Measurements from ENCODE around the gene IGSF5.
"Not testable (repeated sequence)": the region's sequence is repeated elsewhere in the genome, so short reads cannot be mapped to it uniquely, and the experiment has no call there.

The IGSF5 gene

GRCh38 chr21:39726133-39726532 lies 18.9 kb upstream of the IGSF5 start:
- TF ChIP-seq GATA1 (IDR thresholded peaks at IDR 0.05; ENCODE audit: low read depth, low read length) (no peak), POLR2A (IDR thresholded peaks at IDR 0.05; ENCODE audit: low read length) (no peak)

GRCh38 chr21:39727401-39728120 lies 17.4 kb upstream of the IGSF5 start:
- no peak for TF ChIP-seq GATA1 (IDR thresholded peaks at IDR 0.05; ENCODE audit: low read depth, low read length)
- TF ChIP-seq POLR2A (IDR thresholded peaks at IDR 0.05; ENCODE audit: low read length): no peak
- no peak for DNase-seq

More at GRCh38 chr21:39726133-39726532, 18.9 kb upstream of the IGSF5 start:
- DNase-seq: no peak

- TF ChIP-seq GATA1 (IDR thresholded peaks at IDR 0.05; ENCODE audit: low read depth, low read length): no peak
- TF ChIP-seq POLR2A (IDR thresholded peaks at IDR 0.05; ENCODE audit: low read length): no peak
- no peak for DNase-seq
Measured at GRCh38 chr21:39728341-39728740, 16.6 kb upstream of the IGSF5 start.

- TF ChIP-seq POLR2A (IDR thresholded peaks at IDR 0.05; ENCODE audit: low read length) (no peak), GATA1 (IDR thresholded peaks at IDR 0.05; ENCODE audit: low read depth, low read length) (no peak)
- no peak for DNase-seq
Measured at GRCh38 chr21:39730418-39731157, 14.4 kb upstream of the IGSF5 start.

GRCh38 chr21:39736716-39737115 lies 8.3 kb upstream of the IGSF5 start:
- TF ChIP-seq GATA1 (IDR thresholded peaks at IDR 0.05; ENCODE audit: low read depth, low read length) (no peak), POLR2A (IDR thresholded peaks at IDR 0.05; ENCODE audit: low read length) (no peak)
- DNase-seq: no peak

- no peak for TF ChIP-seq POLR2A (IDR thresholded peaks at IDR 0.05; ENCODE audit: low read length)
- TF ChIP-seq GATA1 (IDR thresholded peaks at IDR 0.05; ENCODE audit: low read depth, low read length): no peak
- no peak for DNase-seq
Measured at GRCh38 chr21:39737376-39738000, 7.5 kb upstream of the IGSF5 start.

- no peak for DNase-seq
- TF ChIP-seq POLR2A (IDR thresholded peaks at IDR 0.05; ENCODE audit: low read length) (no peak), GATA1 (IDR thresholded peaks at IDR 0.05; ENCODE audit: low read depth, low read length) (no peak)
Measured at GRCh38 chr21:39738566-39738965, 6.4 kb upstream of the IGSF5 start.

- not testable (repeated sequence) for DNase-seq
Measured at GRCh38 chr21:39739531-39739930, 5.5 kb upstream of the IGSF5 start.

GRCh38 chr21:39742561-39742960 lies 2.4 kb upstream of the IGSF5 start:
- not testable (repeated sequence) for DNase-seq

GRCh38 chr21:39745332-39745731 lies 349 bp downstream of the IGSF5 start:
- DNase-seq: not testable (repeated sequence)

GRCh38 chr21:39750670-39751069 lies 5.7 kb downstream of the IGSF5 start:
- DNase-seq: no peak
- TF ChIP-seq POLR2A (IDR thresholded peaks at IDR 0.05; ENCODE audit: low read length) (no peak), GATA1 (IDR thresholded peaks at IDR 0.05; ENCODE audit: low read depth, low read length) (no peak)

GRCh38 chr21:39754811-39755210 lies 9.8 kb downstream of the IGSF5 start:
- no peak for DNase-seq
- TF ChIP-seq POLR2A (IDR thresholded peaks at IDR 0.05; ENCODE audit: low read length) (no peak), GATA1 (IDR thresholded peaks at IDR 0.05; ENCODE audit: low read depth, low read length) (no peak)

- TF ChIP-seq POLR2A (IDR thresholded peaks at IDR 0.05; ENCODE audit: low read length) (no peak), GATA1 (IDR thresholded peaks at IDR 0.05; ENCODE audit: low read depth, low read length) (no peak)
- no peak for DNase-seq
Measured at GRCh38 chr21:39756285-39756684, 11.3 kb downstream of the IGSF5 start.

GRCh38 chr21:39763272-39763970 lies 18.4 kb downstream of the IGSF5 start:
- TF ChIP-seq POLR2A (IDR thresholded peaks at IDR 0.05; ENCODE audit: low read length) (no peak), GATA1 (IDR thresholded peaks at IDR 0.05; ENCODE audit: low read depth, low read length) (no peak)
- DNase-seq: no peak
